ENCODE data around the gene RHBDL1.

DNA sequence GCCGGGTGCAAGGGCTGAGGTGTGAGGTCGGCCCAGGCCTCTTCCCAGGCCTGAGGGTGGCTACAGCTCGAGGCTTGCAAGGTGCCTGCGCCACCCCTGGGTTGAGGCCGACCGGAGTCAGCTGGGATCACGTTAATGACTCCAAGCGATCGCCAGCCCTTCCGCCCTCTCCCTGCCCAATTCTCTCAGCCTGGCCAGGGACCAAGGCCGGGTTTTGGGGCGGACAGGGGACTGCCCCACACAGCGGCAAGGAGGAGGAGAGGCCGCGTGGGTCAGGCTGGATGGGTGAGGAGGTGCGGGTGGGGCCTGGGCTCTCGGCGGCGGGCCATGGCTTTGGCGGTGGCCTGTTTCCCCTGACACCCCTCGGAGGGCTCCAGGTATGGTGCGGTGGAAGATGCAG lies 17.9 kb downstream of the RHBDL1 start:
- no peak for TF ChIP-seq CEBPB (IDR thresholded peaks at IDR 0.05)
- TF ChIP-seq NFIC (IDR thresholded peaks at IDR 0.05) = no peak
- no peak for TF ChIP-seq CREB1 (IDR thresholded peaks at IDR 0.05; ENCODE audit: low read depth)

All from Ishikawa (cell line).